Prostate gland (tissue), 2 donors: ENCODE data around the gene CRYM. TPM values are rescaled to one million over a fixed set of nuclear protein-coding genes. Genes with fewer than 3 reads are reported as not detected.

Experiments
- DNase-seq: peaks from one replicate; pipeline ENCODE4 v3.0.0-alpha.2; 2019; ENCODE audit warnings: low spot score
- H3K27ac ChIP-seq, 2 donors: fragments of 200-600 bp; sonication (generic); 2 replicates each; pipeline ENCODE4 v1.5.1; 2017 to 2019
- H3K27me3 ChIP-seq: fragments of 200-600 bp; sonication (generic); replicated peaks from 2 replicates; pipeline ENCODE4 v1.5.1; 2019; ENCODE audit not compliant: insufficient read depth
- H3K36me3 ChIP-seq, 2 donors: fragments of 200-600 bp; sonication (generic); 1 replicate in 1 of 2; 2 replicates in 1 of 2; pipeline versions ENCODE4 v1.5.1 to v1.8.1; 2017 to 2019
- H3K4me1 ChIP-seq: fragments of 200-600 bp; sonication (generic); replicated peaks from 2 replicates; pipeline ENCODE4 v1.5.1; 2019
- H3K4me3 ChIP-seq, 2 donors: fragments of 200-600 bp; sonication (generic); 2 replicates each; pipeline ENCODE4 v1.5.1; 2017 to 2019
- H3K9me3 ChIP-seq: fragments of 200-600 bp; sonication (generic); 2 replicates; pipeline ENCODE4 v1.5.1; 2017
- POLR2A ChIP-seq: fragments of 450-650 bp; IDR thresholded peaks from one replicate; pipeline ENCODE4 v1.6.1; 2016; ENCODE audit warnings: antibody characterized with exemption, mild to moderate bottlenecking
- POLR2AphosphoS5 ChIP-seq: sonication (generic); formaldehyde crosslinking; IDR thresholded peaks from one replicate; pipeline ENCODE4 v1.6.1; 2017; ENCODE audit warnings: antibody characterized with exemption
- WGBS: methylation state at CpG from one replicate; pipeline ENCODE4 v1.1.5; 2018; 5-methylcytosine and 5-hydroxymethylcytosine counted together
- intact Hi-C: fragments of 100-400 bp; cut with DNase I; formaldehyde crosslinking; loops from one replicate; pipeline ENCODE4 v1.14.2; 2022
- total RNA-seq, 2 donors: library from RNA; depleted of rRNA; stranded (reverse); fragments of >200 nt; gene quantifications; one replicate each; pipeline ENCODE4 v1.1.0, GENCODE V29; 2016
- TF ChIP-seq, protein P1 (sequence below), 4 experiments: fragments of 200-600 bp in 2 of 4; fragments of 450-650 bp in 2 of 4; sonication (generic) in 2 of 4; IDR thresholded peaks; 1 replicate in 3 of 4; 2 replicates in 1 of 4; pipeline ENCODE4 v1.5.1; 2016 to 2019; ENCODE audit warnings: antibody characterized with exemption in 4 of 4, mild to moderate bottlenecking in 2 of 4, moderate library complexity in 2 of 4

CRYM gene
- total RNA-seq, 2 donors from 2014 or later: 44.3 to 59.5 TPM

DNA sequence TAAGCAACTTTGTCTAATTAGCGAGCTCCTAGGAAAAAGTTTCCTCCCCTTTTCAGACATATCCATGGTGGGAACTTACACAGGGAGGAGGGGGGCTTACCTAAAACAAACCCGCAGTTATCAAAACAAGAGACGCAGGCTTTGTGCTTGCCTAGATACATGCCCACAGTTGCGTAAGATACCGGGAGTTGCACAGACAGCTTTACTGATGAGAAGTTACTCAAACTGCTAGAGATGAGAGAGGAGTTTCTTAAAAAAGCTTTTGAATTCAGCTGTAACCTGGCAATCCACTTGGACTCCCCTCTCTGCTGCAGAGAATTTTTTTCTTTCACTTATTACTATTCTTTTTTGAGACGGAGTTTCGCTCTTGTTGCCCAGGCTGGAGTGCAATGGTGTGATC, 59.9 kb downstream of the CRYM start:
- 54% methylated on average over 7 of the region's 7 CpGs for WGBS
- Histone ChIP-seq H3K36me3 (no peaks in the 10 kb centered on the region), H3K4me3 (no peak overlapping the region), H3K4me1 (peaks cover 6% of the 10 kb centered on the region), H3K9me3 (no peaks in the 10 kb centered on the region), H3K27me3 (no peaks in the 10 kb centered on the region), H3K27ac (no peak overlapping the region)
- no peak for DNase-seq
- no peak for TF ChIP-seq POLR2A
- no peak for TF ChIP-seq POLR2AphosphoS5
- TF ChIP-seq, protein P1, sequence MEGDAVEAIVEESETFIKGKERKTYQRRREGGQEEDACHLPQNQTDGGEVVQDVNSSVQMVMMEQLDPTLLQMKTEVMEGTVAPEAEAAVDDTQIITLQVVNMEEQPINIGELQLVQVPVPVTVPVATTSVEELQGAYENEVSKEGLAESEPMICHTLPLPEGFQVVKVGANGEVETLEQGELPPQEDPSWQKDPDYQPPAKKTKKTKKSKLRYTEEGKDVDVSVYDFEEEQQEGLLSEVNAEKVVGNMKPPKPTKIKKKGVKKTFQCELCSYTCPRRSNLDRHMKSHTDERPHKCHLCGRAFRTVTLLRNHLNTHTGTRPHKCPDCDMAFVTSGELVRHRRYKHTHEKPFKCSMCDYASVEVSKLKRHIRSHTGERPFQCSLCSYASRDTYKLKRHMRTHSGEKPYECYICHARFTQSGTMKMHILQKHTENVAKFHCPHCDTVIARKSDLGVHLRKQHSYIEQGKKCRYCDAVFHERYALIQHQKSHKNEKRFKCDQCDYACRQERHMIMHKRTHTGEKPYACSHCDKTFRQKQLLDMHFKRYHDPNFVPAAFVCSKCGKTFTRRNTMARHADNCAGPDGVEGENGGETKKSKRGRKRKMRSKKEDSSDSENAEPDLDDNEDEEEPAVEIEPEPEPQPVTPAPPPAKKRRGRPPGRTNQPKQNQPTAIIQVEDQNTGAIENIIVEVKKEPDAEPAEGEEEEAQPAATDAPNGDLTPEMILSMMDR (IDR thresholded peaks at IDR 0.05): no peak
- intact Hi-C loops: no loop called here

DNA sequence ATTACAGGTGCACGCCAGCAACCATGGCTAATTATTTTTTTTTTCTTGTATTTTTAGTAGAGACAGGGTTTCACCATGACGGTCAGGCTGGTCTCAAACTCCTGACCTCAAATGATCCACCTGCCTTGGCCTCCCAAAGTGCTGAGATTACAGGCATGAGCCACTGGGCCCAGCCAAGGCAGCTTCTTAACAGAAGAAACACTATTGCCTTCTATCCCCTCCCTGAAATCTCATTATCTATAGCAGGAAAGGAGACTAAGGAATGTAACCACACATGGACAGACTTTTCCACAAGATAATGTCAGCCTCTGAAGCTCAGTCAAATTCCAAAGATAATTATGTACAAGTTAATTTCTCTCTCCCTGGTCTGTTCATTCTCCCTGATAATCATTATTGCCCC, 61.0 kb downstream of the CRYM start:
- Histone ChIP-seq H3K36me3 (no peaks in the 10 kb centered on the region), H3K27me3 (no peaks in the 10 kb centered on the region), H3K4me3 (no peak overlapping the region), H3K9me3 (no peaks in the 10 kb centered on the region), H3K27ac (no peak overlapping the region), H3K4me1 (no peaks in the 10 kb centered on the region)
- intact Hi-C loops: no loop called here
- 83% methylated on average over 2 of the region's 2 CpGs for WGBS
- DNase-seq: no peak
- TF ChIP-seq POLR2A (no peak), POLR2AphosphoS5 (no peak)
- TF ChIP-seq, protein P1 (IDR thresholded peaks at IDR 0.05): no peak

DNA sequence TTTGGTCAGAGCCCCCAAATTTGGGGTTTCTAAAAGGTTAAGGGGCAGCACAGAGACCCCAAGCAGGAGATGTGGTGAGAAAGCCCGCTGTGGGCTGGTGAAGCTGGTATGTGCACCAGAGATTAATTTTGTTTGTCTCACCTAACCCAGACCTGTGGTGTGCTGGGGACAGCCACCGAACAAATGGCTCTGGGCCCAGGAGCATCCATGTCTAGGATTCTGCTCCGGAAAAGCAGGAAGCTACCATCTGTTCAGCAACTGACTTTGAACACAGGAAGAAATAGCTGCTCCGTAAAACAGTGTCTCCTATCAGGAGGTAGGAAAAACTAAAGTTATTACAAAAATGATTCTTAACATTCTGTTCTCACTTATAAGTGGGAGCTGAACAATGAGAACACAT, 64.0 kb downstream of the CRYM start:
- TF ChIP-seq, protein P1 (IDR thresholded peaks at IDR 0.05): no peak
- TF ChIP-seq POLR2AphosphoS5 (no peak), POLR2A (no peak)
- no peak overlapping the region for H3K27ac ChIP-seq
- no peaks in the 10 kb centered on the region for H3K36me3 ChIP-seq
- 71% methylated on average over 4 of the region's 4 CpGs for WGBS
- no peaks in the 10 kb centered on the region for H3K27me3 ChIP-seq
- no peaks in the 10 kb centered on the region for H3K9me3 ChIP-seq
- no peak overlapping the region for H3K4me3 ChIP-seq
- intact Hi-C loops: no loop called here
- no peak for DNase-seq
- no peaks in the 10 kb centered on the region for H3K4me1 ChIP-seq

DNA sequence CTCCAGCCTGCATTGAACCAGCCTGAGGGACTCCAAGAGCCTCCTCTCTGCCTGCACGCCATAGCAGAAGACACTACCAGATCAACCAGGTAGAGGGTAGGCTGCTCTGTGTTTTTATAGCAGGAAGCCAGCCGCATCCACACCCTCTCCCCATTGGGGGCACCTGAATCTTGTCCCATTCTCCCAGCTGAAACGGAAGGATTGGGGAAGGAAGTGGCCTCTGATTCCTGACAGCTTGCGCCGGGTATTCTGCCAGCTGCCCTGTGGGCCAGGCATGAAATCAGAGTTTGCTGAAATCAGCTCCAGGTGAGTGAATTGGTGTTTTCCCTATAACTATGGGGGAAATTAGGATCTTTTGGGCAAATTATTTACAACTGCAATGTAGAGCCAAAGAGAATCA, 66.6 kb downstream of the CRYM start, which contains the start of gene ZP2:
ZP2 (minus strand) TSS at position 89 of the 400 bp plus-strand sequence; CDS start at position 62, 27 bp downstream.
- no peaks in the 10 kb centered on the region for H3K4me1 ChIP-seq
- no peaks in the 10 kb centered on the region for H3K9me3 ChIP-seq
- H3K36me3 ChIP-seq: no peaks in the 10 kb centered on the region
- no peaks in the 10 kb centered on the region for H3K27me3 ChIP-seq
- WGBS: 76% methylated on average over 5 of the region's 5 CpGs
- DNase-seq: no peak
- intact Hi-C loops: no loop called here
- TF ChIP-seq POLR2AphosphoS5 (no peak), POLR2A (no peak)
- TF ChIP-seq, protein P1 (IDR thresholded peaks at IDR 0.05): no peak
- no peak within 1 kb of the TSS for H3K27ac ChIP-seq
- H3K4me3 ChIP-seq: no peak within 1 kb of the TSS

Other genes with a start within 250 kb of the CRYM start
- gene DNAH3, start 127.4 kb downstream of the CRYM start, total RNA-seq: 1 to 10 TPM in 1 of 2 donors, under 1 TPM in 1; 0.09 to 8.0 TPM
- gene LDAF1, start 119.6 kb downstream of the CRYM start, total RNA-seq: 100 to 1,000 TPM in 1 of 2 donors, 10 to 100 TPM in 1; 97.5 to 180 TPM
- gene ZP2, start 66.7 kb downstream of the CRYM start, total RNA-seq: not detected
- gene ANKS4B, start 44.6 kb downstream of the CRYM start, total RNA-seq: not detected